ENCODE data around the gene RPL26.

The RPL26 gene

GRCh38 chr17:8383143-8383822, at the start of gene RPL26:
TSS of gene RPL26 (minus strand) at chr17:8383193. CDS start at chr17:8382310, 883 bp downstream.
- DNase-seq (ENCODE audit: low read depth in 2 of 2), result peak; percentile 78 to 91

- DNase-seq (ENCODE audit: low read depth in 2 of 2), result no peak
Observed at GRCh38 chr17:8430966-8431365, 48.0 kb upstream of the RPL26 start.

- DNase-seq (ENCODE audit: low read depth in 2 of 2), result no peak
Observed at GRCh38 chr17:8426802-8427201, 43.8 kb upstream of the RPL26 start.

GRCh38 chr17:8426094-8426720, 43.2 kb upstream of the RPL26 start:
- DNase-seq (ENCODE audit: low read depth in 2 of 2), result no peak

GRCh38 chr17:8421571-8421970, 38.6 kb upstream of the RPL26 start:
- DNase-seq (ENCODE audit: low read depth in 2 of 2), result no peak

- no peak for DNase-seq (ENCODE audit: low read depth in 2 of 2)
Observed at GRCh38 chr17:8420041-8420934, 37.3 kb upstream of the RPL26 start.

GRCh38 chr17:8419305-8419704, 36.3 kb upstream of the RPL26 start:
- DNase-seq (ENCODE audit: low read depth in 2 of 2), result no peak

- DNase-seq (ENCODE audit: low read depth in 2 of 2), result no peak
Observed at GRCh38 chr17:8418471-8418870, 35.5 kb upstream of the RPL26 start.

- no peak for DNase-seq (ENCODE audit: low read depth in 2 of 2)
Observed at GRCh38 chr17:8417806-8418205, 34.8 kb upstream of the RPL26 start.

GRCh38 chr17:8413938-8414337, 30.9 kb upstream of the RPL26 start:
- no peak for DNase-seq (ENCODE audit: low read depth in 2 of 2)

- no peak for DNase-seq (ENCODE audit: low read depth in 2 of 2)
Observed at GRCh38 chr17:8413328-8413727, 30.3 kb upstream of the RPL26 start.

- DNase-seq (ENCODE audit: low read depth in 2 of 2), result no peak
Observed at GRCh38 chr17:8412089-8412488, 29.1 kb upstream of the RPL26 start.

- DNase-seq (ENCODE audit: low read depth in 2 of 2), result no peak
Observed at GRCh38 chr17:8410883-8411238, 27.9 kb upstream of the RPL26 start.

GRCh38 chr17:8409966-8410882, 27.2 kb upstream of the RPL26 start:
- DNase-seq (ENCODE audit: low read depth in 2 of 2), result peak; percentile 23 to 64

GRCh38 chr17:8408371-8408770, 25.4 kb upstream of the RPL26 start:
- no peak for DNase-seq (ENCODE audit: low read depth in 2 of 2)

GRCh38 chr17:8406174-8406573, 23.2 kb upstream of the RPL26 start:
- no peak for DNase-seq (ENCODE audit: low read depth in 2 of 2)

GRCh38 chr17:8405499-8406016, 22.6 kb upstream of the RPL26 start:
- DNase-seq (ENCODE audit: low read depth in 2 of 2), result no peak

- DNase-seq (ENCODE audit: low read depth in 2 of 2), result no peak
Observed at GRCh38 chr17:8402921-8403536, 20.0 kb upstream of the RPL26 start.

GRCh38 chr17:8401107-8401506, 18.1 kb upstream of the RPL26 start:
- DNase-seq (ENCODE audit: low read depth in 2 of 2), result no peak

GRCh38 chr17:8398980-8399379, 16.0 kb upstream of the RPL26 start:
- DNase-seq (ENCODE audit: low read depth in 2 of 2), result no peak

- DNase-seq (ENCODE audit: low read depth in 2 of 2), result no peak
Observed at GRCh38 chr17:8397636-8398035, 14.6 kb upstream of the RPL26 start, which contains the start of gene RNF222. TSS of gene RNF222 (minus strand) at chr17:8397827. CDS start at chr17:8393461, 4,366 bp downstream.
